Ishikawa (cell line): Measurements from ENCODE around the gene TNF.

ENCODE experiments used
- CREB1 ChIP-seq: IDR thresholded peaks from 2 replicates; pipeline ENCODE4 v1.6.1; 2012; ENCODE audit warnings: low read depth
- EGR1 ChIP-seq: IDR thresholded peaks from 2 replicates; pipeline ENCODE4 v1.6.1; 2012
- EP300 ChIP-seq: IDR thresholded peaks from 2 replicates; pipeline ENCODE4 v1.6.1; 2012; ENCODE audit warnings: borderline replicate concordance
- NFIC ChIP-seq: IDR thresholded peaks from 2 replicates; pipeline ENCODE4 v1.6.1; 2012
- RAD21 ChIP-seq: IDR thresholded peaks from 2 replicates; pipeline ENCODE4 v1.6.1; 2012; ENCODE audit warnings: low read depth
- TAF1 ChIP-seq: IDR thresholded peaks from 2 replicates; pipeline ENCODE4 v1.6.1; 2012; ENCODE audit warnings: low read depth, mild to moderate bottlenecking
- TCF12 ChIP-seq: IDR thresholded peaks from 2 replicates; pipeline ENCODE4 v1.6.1; 2012; ENCODE audit warnings: low read depth
- USF1 ChIP-seq: IDR thresholded peaks from 2 replicates; pipeline ENCODE4 v1.6.1; 2012
- YY1 ChIP-seq: IDR thresholded peaks from 2 replicates; pipeline ENCODE4 v1.6.1; 2012; ENCODE audit warnings: low read depth
- ZBTB7A ChIP-seq: IDR thresholded peaks from 2 replicates; pipeline ENCODE4 v1.6.1; 2012; ENCODE audit warnings: low read depth
- TF ChIP-seq, protein P1 (sequence below): IDR thresholded peaks from 2 replicates; pipeline ENCODE4 v1.6.1; 2012
- TF ChIP-seq, protein P2 (sequence below): IDR thresholded peaks from 2 replicates; pipeline ENCODE4 v1.6.1; 2012; ENCODE audit warnings: low read depth, mild to moderate bottlenecking

- TF ChIP-seq, protein P1, sequence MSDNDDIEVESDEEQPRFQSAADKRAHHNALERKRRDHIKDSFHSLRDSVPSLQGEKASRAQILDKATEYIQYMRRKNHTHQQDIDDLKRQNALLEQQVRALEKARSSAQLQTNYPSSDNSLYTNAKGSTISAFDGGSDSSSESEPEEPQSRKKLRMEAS, result no peak
- TF ChIP-seq NFIC (no peak), YY1 (no peak), TAF1 (no peak), USF1 (no peak), CREB1 (no peak), EGR1 (no peak), TCF12 (no peak), EP300 (no peak), ZBTB7A (no peak), RAD21 (no peak)
- TF ChIP-seq, protein P2, sequence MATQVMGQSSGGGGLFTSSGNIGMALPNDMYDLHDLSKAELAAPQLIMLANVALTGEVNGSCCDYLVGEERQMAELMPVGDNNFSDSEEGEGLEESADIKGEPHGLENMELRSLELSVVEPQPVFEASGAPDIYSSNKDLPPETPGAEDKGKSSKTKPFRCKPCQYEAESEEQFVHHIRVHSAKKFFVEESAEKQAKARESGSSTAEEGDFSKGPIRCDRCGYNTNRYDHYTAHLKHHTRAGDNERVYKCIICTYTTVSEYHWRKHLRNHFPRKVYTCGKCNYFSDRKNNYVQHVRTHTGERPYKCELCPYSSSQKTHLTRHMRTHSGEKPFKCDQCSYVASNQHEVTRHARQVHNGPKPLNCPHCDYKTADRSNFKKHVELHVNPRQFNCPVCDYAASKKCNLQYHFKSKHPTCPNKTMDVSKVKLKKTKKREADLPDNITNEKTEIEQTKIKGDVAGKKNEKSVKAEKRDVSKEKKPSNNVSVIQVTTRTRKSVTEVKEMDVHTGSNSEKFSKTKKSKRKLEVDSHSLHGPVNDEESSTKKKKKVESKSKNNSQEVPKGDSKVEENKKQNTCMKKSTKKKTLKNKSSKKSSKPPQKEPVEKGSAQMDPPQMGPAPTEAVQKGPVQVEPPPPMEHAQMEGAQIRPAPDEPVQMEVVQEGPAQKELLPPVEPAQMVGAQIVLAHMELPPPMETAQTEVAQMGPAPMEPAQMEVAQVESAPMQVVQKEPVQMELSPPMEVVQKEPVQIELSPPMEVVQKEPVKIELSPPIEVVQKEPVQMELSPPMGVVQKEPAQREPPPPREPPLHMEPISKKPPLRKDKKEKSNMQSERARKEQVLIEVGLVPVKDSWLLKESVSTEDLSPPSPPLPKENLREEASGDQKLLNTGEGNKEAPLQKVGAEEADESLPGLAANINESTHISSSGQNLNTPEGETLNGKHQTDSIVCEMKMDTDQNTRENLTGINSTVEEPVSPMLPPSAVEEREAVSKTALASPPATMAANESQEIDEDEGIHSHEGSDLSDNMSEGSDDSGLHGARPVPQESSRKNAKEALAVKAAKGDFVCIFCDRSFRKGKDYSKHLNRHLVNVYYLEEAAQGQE, result no peak
These were observed 46.5 kb upstream of the TNF start, which contains the start of gene MCCD1 for GRCh38 chr6:31528821-31529328.
